GM18951 (cell line): Measurements from ENCODE around the gene COQ3.

ENCODE experiments used
- POLR2A ChIP-seq: IDR thresholded peaks from 4 replicates; pipeline ENCODE4 v1.6.1; 2011; ENCODE audit warnings: mild to moderate bottlenecking; ENCODE audit not compliant: insufficient read length, insufficient read depth; ENCODE audit errors: extremely low read depth
- in situ Hi-C: fragments of 300-500 bp; cut with MboI; formaldehyde crosslinking; loops from one replicate; pipeline ENCODE4 v1.12.0; 2022; ENCODE audit warnings: low sequenced_read_pairs, mixed read lengths, inconsistent platforms; ENCODE audit not compliant: unreplicated experiment

Gene COQ3

DNA sequence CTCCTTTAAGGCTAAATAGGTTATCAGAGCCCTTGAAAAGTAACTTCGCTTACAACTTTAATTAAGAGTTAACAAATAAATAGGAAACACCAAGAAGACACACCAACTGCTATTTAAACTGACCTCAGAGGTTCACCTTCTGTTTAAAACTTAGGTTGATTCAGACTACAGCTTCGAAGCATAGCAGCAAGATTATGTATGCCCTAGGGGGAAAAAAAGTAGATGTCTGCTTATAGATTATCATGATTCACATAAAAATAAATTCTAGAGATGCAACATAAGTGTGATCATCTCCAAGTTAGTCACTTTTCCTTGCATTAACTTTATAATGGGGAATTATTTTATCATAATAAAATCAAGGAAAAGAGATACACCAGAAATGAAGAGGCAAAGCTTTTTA lies 22.2 kb upstream of the COQ3 start:
- in situ Hi-C loops, result no loop called here
- TF ChIP-seq POLR2A, result no peak

- no peak for TF ChIP-seq POLR2A
- in situ Hi-C loops, result no loop called here
Measured at GRCh38 chr6:99415446-99415845, 21.5 kb upstream of the COQ3 start.

- in situ Hi-C loops, result no loop called here
- TF ChIP-seq POLR2A, result no peak
Measured at GRCh38 chr6:99412065-99412464, 18.1 kb upstream of the COQ3 start.

DNA sequence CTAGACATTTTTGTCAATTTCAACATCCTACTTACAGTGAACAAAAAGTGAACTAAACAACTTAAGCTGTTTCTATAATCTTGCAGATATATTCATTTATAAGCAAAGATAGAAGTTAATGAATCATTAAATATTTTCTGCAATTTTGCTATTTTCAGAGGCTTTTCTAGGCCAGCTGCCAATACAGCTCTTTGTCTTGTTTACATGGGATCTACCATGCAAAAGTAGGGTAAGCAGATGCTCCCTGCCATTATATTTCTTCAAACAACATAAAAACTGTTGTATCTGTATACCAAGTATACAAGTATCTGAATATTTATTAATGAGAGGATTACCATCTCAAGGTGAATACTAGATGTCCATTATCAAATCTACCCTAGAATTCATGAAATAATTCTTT lies 15.7 kb upstream of the COQ3 start:
- in situ Hi-C loops, result no loop called here
- no peak for TF ChIP-seq POLR2A

- in situ Hi-C loops, result no loop called here
- no peak for TF ChIP-seq POLR2A
Measured at GRCh38 chr6:99407076-99407475, 13.1 kb upstream of the COQ3 start.

- in situ Hi-C loops, result no loop called here
- TF ChIP-seq POLR2A, result no peak
Measured at GRCh38 chr6:99402448-99402847, 8.5 kb upstream of the COQ3 start.

- in situ Hi-C loops, result no loop called here
- TF ChIP-seq POLR2A, result no peak
Measured at GRCh38 chr6:99397287-99397686, 3.3 kb upstream of the COQ3 start.

DNA sequence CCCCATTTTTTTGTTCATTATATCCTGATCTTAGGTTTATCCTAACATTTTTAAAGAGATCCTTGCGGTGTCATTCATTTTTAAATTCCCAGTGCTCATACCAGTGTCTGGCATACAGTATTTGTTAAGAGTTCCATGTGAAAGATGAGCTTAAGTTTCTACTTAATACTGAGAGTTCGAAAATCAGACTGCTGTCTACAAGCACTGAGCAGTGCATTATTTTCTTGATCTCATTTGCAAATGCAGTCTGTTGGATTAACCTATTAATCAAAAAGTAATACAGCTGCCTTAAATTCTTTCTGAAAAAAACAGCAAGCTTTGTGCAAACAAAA lies 663 bp downstream of the COQ3 start:
- TF ChIP-seq POLR2A, result no peak
- in situ Hi-C loops, result no loop called here

- in situ Hi-C loops, result no loop called here
- TF ChIP-seq POLR2A, result no peak
Measured at GRCh38 chr6:99390896-99391295, 3.1 kb downstream of the COQ3 start.

- in situ Hi-C loops, result no loop called here
- no peak for TF ChIP-seq POLR2A
Measured at GRCh38 chr6:99384507-99384906, 9.5 kb downstream of the COQ3 start.

GRCh38 chr6:99378636-99379035 lies 15.4 kb downstream of the COQ3 start:
- in situ Hi-C loops, result no loop called here
- TF ChIP-seq POLR2A, result no peak

DNA sequence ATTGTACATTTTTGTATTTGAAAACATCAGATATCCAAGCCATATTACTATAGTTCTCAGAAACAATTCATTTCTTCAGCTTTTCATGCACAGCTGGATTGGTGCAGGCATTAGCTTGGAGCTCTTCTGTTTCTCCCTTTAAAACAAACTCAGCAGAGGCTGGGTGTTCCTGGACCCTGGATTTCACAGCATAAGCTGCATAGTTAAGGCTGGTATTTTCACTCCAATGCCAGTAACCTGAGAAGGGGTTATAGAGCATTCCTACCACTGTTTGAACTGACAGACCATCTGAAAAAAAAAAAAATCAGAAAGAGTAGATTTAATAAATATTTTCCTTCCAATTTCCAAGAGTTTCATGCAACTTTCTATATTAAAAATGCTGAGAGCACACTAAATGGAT lies 24.5 kb downstream of the COQ3 start:
- no peak for TF ChIP-seq POLR2A
- in situ Hi-C loops, result no loop called here

- TF ChIP-seq POLR2A, result no peak
- in situ Hi-C loops, result no loop called here
Measured at GRCh38 chr6:99366852-99367251, 27.1 kb downstream of the COQ3 start.

GRCh38 chr6:99364026-99364425 lies 30.0 kb downstream of the COQ3 start:
- TF ChIP-seq POLR2A, result no peak
- in situ Hi-C loops, result no loop called here

GRCh38 chr6:99362678-99363268 lies 31.2 kb downstream of the COQ3 start:
- in situ Hi-C loops, result no loop called here
- no peak for TF ChIP-seq POLR2A
